Left hindlimb (tissue), 1 donor: ENCODE data around the gene CCDC127.

Experiments
- DNase-seq: peaks from one replicate; pipeline ENCODE4 v3.0.0-alpha.2; 2018

CCDC127 gene

DNA sequence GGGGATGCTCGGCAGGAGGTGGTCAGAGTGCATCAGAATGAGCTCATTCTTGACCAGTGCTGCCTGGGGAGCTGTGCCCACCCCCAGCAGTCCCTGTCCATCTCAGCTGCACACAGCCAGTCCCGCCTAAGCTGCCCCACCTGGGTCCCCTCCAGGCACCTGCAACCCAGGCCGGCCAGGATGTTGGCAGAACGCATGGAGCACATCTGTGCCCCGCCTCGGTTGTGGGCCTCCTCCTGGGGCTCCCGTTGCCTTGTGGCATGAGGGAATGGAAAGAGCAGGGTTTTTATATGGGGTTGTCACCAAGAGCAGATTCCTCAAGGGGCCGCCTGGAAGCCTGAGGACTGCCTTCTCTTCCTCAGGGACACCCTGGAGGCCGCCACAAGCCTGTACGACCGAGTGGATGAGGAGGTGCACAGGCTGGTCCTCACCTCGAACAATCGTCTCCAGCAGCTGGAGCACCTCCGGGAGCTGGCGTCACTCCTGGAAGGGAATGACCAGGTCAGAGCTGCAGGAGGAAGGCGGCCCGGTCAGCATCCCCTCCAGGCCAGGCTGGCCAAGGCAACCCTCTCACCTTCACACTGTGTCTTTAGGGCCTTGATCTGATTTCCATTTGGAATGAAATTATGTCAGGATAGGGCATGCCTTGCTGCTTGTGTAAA, 61.4 kb downstream of the CCDC127 start:
- DNase-seq = no peak

DNA sequence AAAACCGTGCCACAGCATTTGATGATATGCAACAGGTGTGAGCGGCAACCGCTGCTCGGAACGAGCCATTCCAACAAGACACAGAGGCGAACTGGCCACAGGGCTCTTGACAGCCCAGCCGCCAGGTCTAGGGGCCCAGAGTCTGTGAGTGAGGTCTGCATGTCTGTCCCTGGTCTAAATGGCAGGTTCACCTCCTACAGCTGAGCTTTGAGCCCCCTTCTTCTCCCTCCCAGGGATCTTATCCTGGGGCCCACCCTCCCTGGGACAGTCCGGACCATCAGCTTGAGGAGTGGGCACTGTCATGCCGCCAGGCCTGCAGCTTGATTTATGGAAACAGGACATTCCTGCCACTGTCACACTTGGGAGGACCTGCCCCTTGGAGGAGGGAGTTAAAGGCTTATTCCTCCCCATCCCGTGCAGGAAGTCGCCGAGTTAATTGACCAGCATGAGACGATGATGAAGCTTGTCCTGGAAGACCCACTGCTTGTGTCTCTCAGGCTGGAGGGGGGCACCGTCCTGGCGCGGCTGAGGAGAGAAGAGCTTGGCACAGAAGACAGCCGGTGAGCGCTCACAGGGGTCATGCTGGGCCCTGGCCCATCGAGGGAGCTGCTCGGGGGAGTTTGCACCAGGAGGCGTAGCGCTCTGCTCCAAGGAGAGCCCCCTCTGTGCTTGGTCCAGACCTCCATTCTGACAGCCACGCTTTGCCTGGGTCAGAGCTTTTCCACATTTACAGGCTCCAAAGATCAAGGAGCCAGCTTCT, 62.1 kb downstream of the CCDC127 start:
- no peak for DNase-seq

DNA sequence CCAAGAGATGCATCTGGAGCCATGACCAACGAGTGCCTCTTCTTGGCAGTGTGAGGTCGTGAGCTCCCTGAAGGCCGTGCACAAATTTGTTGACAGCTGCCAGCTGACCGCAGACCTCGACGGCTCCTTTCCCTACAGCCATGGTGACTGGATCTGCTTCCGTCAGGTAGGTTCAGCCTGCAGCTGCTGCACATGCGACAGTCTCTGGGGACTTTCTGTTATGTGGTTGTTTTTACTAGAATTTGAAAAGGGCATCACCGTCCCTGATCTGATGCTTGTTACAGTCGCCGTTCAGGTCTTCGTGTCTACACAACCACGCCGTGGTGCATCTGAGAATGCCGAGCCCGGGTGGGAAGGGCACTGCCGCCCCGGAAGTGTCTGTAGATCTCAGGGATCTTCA, 63.1 kb downstream of the CCDC127 start:
- DNase-seq = no peak

DNA sequence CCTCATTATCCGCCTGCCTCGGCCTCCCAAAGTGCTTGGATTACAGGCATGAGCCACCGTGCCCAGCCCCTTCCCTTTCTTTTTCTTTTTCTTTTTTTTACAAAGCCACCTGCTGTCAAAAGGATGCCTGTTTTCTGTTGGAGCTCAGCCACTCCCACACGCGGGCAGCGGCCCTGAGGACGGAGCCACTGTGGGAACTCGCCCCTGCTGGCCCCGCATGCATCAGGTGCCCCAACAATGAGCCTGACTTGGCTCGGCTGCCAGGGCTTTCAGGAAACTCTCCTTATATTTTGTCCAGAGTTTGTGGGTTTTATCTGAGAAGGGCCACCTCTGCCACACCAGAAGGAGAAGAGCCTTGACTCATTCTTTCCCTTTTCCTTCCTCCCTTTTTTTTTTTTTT, 63.7 kb downstream of the CCDC127 start:
- no peak for DNase-seq

DNA sequence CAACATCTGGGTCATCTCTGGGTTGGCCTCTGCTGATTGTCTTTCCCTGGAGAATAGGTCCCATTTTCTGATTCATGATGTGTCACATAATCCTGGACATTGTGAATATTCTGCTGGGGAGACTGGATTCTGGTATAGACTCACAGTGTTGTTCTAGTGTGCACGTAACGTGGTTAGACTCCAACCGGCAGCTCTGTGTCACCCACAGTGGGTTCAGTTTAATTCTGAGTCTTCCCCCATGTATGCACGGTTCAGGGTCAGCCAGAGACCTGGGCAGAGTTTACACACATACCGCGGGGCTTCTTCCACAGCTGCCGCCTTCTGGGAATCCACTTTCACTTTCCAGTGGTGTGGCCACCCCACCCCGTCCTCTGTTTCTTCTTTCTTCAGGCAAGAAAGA, 64.7 kb downstream of the CCDC127 start:
- DNase-seq = no peak

DNA sequence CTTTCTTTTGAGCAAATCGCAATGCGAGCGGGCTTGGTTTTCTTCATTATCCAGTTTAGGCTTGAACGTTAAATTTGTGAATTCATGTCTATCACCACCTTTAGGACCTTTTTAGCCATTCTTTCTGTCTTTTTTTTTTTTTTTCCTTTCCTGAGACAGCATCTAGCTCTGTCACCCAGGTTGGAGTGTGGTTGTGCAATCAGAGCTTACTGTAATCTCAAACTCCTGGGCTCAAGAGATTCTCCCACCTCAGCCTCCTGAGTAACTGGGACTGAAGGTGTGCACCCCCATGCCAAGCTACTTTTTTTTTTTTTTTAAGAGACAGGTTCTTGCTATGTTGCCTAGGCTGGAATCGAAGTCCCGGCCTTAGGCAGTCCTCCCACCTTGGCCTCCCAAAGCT, 65.9 kb downstream of the CCDC127 start:
- DNase-seq = no peak

DNA sequence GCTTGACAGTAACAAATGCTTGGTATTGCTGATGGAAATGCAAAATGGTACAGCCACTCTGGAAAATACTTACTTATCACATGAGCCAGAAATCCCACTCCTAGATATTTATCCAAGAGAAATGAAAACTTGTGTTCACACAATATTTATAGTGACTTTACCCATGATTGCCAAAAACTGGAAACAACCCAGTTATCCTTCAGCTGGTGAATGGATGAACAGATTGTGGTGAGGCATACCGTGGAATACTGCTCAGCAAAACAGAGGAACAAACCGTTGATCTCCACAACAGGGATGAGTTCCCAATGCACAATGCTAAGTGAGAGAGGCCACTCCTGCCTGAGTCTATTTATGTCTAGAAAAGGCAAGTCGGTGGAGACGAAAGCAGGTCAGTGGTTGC, 67.2 kb downstream of the CCDC127 start:
- DNase-seq = no peak

DNA sequence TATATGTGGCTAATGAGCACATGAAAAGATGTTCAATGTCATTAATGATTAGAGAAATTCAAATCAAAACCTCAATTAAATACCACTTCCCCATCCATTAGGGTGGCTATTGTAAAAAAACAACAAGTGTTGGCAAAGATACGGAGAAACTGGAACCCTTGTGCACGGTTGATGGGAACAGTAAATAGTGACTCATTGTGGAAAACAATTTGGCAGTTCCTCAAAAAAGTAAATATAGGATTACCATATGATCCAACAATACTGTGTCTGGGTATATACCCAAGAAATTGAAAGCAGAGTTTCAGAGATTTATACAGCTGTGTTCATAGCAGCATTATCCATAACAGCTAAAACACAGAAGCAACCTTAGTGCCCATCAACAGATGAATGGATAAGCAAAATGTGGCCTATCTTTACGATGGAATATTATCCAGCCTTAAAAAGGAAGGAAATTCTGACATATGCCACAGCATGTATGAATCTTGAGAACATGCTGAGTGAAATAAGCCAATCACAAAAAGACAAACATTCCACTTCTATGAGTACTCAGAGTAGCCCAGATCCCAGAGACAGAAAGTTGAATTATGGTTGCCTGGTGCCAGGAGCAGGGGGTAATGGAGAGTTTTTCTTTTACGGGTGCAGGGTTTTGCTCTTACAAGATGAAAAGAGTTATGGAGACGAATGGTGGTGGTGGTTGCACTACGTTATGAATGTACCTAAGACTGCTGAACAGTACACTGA, 68.0 kb downstream of the CCDC127 start:
- no peak for DNase-seq

DNA sequence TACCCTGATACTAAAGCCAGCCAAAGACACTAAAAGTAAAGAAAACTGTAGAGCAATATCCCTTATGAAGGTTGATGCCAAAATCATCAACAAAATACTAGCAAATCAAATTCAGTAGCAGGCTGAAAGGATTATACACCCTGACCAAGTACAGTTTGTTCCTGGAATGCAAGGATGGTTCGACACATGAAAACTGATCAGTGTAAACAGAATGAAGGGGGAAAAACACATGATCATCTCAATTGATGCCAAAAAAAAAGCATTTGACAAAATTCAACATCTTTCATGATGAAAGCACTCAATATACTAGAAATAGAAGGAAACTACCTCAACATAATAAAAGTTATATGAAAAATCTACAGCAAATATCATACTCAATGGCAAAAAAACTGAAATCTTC, 70.2 kb downstream of the CCDC127 start:
- no peak for DNase-seq
